ENCODE data around the gene GALT.

Gene GALT

GRCh38 chr9:34646211-34647083 lies at the start of gene GALT:
TSS of gene GALT (plus strand) at chr9:34646675. CDS start at chr9:34646705, 30 bp downstream.
- DNase-seq, result peak; percentile 94

DNA sequence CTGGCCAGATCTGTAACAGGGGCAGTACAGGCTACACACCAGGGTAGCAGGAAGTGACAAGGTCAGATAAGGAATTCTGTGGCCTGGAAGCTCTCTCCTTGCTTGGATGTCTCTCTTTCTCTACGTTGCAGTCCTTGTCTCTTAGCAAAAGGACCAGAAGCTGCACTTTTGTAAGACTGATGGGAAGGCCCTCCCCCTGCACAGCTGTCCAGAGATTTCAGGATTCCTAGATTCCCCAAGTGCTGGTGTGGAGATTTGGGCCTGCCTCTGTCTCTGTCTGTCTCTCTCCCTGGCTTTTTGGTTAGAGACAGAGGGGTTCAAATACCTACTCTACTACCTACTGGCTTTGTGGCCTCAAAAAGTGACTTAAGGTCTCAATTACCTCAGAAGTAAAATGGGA lies 46.9 kb upstream of the GALT start:
- DNase-seq, result no peak

- no peak for DNase-seq
Observed at GRCh38 chr9:34600908-34601307, 45.6 kb upstream of the GALT start.

DNA sequence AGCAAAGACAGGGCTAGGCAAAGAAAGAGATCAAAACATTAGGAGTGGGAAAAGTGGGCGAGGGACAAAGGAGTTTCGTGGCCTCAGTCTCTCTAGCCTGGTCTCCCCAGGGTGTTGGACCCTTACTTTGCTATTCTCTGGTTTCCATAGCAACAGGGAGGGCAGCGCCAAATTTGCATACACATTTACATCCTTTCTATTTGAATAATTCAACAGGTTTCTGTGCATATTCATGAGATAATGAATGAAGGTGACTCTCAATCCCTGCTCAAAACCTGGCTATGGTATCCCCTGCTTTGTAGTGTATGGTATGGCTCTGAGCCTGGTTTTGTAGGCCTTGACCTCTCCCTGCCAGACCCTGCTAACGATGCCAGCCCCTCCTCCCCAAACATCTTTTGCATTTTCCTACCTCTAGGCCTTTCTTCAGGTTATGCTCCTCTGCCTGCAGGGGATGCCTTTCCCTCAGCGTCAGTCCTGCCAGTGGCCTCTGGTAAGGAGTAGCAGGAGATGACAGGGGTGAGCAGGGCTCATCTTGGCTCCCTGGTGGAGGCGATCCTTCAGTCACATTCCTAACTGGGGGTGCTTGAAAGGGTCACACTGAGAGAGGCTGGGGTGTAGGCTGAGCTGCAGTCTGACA lies 44.4 kb upstream of the GALT start:
- DNase-seq, result no peak

- peak; percentile 84 for DNase-seq
Observed at GRCh38 chr9:34603610-34604231, 42.8 kb upstream of the GALT start.

- no peak for DNase-seq
Observed at GRCh38 chr9:34606190-34606589, 40.3 kb upstream of the GALT start.

GRCh38 chr9:34606905-34607304 lies 39.6 kb upstream of the GALT start:
- no peak for DNase-seq

DNA sequence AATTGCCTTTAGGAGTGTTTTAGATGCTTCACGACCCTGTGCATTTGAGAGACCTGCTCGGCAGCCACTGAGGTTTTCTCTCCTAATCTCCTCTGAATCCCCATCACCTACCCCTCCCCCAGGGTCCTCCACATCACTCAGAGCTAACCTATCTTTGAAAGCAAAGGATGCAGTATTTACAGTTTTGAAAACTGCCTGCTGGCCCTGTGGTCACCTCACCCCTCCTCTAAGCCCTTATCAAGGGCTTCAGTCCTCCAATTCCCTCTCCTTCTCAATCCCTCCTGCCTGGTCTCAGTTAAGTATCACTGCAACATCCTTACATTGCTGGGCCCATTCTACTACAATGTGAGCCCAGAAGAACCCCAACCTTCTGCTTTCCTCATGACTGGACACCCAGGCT lies 39.1 kb upstream of the GALT start:
- DNase-seq, result no peak

- DNase-seq, result no peak
Observed at GRCh38 chr9:34610434-34611206, 35.9 kb upstream of the GALT start.

DNA sequence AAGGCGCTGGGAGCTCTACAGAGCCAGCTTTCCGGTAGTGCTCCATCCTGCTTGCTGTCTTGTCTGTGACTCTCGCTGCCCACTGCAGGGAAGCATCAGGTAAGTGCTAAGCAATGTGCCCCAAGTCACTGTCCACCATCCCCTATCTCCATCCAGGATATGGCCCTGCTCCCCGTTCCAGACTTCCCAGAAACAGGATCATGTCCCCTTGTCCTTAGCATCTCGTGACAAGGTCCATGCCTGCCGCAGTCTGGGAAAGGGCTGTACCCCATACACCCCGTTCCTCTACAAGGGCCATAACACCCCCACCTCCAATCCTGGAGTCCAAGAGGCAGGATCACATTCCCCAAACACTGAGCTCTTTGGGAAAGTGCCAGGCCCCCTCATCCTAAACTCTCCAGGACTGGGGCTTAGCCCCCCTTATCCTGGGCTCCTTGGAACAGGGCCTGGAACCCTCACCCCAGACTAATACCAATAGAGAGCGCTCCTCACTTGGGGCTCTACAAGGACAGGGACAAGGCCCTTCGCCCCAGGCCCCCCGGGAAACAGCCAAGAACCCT lies 35.1 kb upstream of the GALT start:
- no peak for DNase-seq

DNA sequence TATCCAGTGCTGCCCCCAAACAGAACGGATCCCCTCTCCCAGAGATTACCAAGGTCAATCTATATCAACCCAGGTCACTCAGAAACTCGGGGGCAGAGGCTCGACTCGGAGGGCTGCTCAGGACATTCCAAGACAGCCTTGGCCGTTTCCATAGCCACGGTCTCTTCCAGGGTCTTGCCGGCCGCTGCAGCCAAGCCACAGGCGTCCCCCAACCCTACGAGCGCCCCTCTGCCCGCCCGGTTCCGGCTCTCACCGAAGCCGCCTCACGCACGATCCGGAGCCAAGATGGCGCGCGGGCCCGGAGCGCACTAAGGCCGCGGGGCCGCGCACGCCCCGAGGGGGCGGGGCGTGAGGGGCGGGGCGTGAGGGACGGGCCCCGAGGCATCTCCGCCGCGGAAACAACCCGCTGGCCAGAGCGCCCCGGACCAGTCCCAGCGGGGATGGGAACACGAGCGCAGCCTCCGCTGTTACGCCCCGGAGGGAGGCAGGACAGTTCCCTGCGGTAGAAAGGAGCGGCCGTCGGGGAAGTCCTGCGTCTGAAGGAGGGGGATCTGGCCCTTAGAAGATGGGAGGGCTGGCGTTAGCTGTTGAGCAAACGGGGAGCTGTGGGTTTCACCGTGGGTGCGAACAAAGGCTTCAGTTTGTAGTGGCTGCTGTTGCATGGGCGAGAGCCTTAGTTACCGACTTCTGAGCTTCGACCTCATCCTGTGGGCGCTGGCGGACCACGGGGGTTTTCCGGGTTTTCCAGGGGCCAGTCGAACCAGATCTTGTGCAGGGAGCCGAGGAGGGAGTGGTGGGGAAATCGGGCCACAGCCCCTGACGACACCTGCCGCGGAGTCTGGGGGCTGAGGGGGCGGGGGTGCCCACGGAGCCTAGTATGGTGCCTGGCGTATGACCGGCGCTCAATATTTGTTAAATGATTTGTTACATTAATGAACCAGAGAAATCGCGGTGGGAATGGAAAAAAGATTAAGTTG lies 34.4 kb upstream of the GALT start, which contains the start of gene RPP25L:
TSS of gene RPP25L (minus strand) at position 287 of the 977 bp plus-strand sequence. CDS start 801 bp downstream, outside the sequence.
- peak; percentile 93 for DNase-seq

DNA sequence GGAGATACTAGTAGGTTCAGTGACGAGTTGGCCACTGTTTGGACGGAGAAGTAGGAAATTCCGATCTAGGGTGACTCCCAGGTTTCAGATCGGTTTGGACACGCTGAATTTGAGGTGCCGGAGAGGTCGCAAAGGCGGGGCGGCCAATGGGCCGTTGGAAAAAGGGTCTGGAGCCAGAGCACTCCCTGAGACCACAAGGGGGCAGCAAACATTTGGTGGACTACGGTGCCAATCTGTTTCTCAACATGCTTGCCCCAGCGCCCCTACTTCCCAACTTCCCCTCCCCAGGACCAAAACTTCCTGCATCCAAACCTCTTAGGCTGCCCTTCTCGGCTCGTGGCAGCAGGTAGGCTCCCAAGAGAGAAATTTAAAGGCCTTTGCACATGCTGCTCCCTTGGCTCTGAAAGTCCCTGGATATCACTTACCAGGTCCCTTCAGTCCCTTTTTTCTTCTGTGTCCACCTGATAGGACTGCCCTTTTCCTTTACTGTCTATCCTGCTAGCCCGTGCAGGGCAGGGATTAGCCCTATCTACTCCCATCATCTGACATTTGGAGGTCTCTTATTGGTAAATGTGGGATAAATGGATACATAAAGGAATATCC lies 33.6 kb upstream of the GALT start:
- peak; percentile 83 for DNase-seq

DNA sequence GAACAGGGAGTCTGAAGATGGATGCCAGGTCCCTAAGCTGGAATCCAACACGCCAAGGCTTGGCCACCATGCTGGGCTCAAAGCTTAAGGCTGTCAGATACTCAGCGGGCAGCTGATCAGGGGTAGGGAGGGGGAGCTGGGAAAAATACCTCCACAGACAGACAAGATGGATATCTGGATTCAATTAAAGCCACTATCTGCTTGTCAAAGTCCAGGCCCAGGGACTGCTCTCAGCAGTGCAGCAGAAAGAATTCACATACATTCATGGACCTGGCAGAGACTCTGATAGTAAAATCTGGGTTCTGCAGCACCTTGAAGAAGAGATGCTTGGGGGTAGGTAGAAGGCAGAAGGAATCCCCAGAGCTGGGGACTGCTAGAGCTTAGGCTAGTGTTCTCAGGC lies 31.3 kb upstream of the GALT start:
- DNase-seq, result no peak

- DNase-seq, result peak; percentile 95
Observed at GRCh38 chr9:34620061-34620994, 26.1 kb upstream of the GALT start, which contains the start of gene DCTN3. TSS of gene DCTN3 (minus strand) at chr9:34620495. CDS start at chr9:34620464, 31 bp downstream.

DNA sequence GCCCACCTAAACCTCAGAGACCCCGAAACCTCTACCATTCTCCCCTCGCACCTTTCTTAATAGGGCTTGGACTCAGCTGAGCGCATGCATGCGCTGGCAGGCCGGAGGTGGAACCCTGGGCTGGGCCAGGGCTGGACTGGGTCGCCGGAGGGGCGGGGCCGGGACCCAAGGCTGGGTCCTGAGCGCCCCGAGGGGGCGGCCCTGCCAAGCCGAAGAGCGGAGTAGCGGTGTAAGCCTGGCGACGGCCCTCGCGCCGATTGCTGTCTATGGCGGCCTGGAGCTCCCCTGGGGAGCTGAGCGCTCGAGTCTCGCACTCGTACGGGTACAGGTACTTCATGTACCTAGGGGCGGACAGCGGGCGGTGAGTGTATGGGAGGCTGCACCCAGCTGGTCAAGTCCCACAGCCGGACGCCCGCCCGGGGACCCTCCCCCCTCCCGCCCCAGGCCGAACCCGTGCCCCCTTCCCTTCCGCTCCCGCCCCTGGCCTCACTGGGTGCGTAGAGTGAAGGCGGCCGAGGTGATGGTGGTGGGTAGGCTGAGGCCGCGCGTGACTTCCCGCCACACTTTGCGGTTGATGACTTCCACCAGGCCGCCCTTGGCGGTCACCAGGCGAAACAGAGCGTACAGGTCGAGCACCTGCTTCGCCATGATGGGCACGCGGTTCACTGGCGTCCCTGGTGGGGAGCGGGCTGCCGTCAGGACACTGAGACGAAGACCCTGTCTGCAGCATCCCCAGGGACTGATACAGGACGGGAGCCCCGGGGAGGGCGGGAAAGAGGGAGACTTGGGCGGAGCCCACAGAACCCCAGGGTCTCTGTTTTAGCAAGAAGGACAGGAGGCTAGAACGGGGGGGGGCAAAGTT lies 22.9 kb upstream of the GALT start:
- DNase-seq, result no peak

GRCh38 chr9:34624475-34625185 lies 21.8 kb upstream of the GALT start:
- no peak for DNase-seq

- DNase-seq, result no peak
Observed at GRCh38 chr9:34625186-34625486, 21.3 kb upstream of the GALT start.
